DND-41 (cell line): Measurements from ENCODE around the gene LHFPL2.
"Not testable (repeated sequence)": the region's sequence is repeated elsewhere in the genome, so short reads cannot be mapped to it uniquely, and the experiment has no call there.

Source experiments
- EZH2 ChIP-seq: IDR thresholded peaks from 3 replicates; pipeline ENCODE4 v1.6.1; 2012; ENCODE audit warnings: borderline replicate concordance, low read depth, mild to moderate bottlenecking, moderate library complexity, low read length, inconsistent platforms; ENCODE audit not compliant: severe bottlenecking
- TF ChIP-seq, protein P1 (sequence below): IDR thresholded peaks from 2 replicates; pipeline ENCODE4 v1.5.1; 2012; ENCODE audit warnings: borderline replicate concordance, low read length, moderate library complexity, mild to moderate bottlenecking; ENCODE audit not compliant: poor library complexity, severe bottlenecking; ENCODE audit errors: extremely low read depth

DNA sequence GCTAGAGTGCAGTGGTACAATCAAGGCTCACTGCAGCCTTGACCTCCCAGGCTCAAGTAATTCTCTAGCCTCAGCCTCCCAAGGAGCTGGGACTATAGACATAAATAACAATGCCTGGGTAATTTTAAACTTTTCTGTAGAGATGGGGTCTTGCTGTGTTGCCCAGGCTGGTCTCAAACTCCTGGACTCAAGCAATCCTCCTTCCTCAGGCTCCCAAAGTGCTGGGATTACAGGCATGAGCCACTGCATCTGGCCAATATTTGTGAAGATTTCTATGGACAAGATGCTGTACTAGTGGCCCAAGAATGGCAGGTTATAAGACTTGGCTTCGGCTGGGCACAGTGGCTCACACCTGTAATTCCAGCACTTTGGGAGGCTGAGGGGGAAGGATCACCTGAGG, 18.4 kb upstream of the LHFPL2 start:
- TF ChIP-seq, protein P1, sequence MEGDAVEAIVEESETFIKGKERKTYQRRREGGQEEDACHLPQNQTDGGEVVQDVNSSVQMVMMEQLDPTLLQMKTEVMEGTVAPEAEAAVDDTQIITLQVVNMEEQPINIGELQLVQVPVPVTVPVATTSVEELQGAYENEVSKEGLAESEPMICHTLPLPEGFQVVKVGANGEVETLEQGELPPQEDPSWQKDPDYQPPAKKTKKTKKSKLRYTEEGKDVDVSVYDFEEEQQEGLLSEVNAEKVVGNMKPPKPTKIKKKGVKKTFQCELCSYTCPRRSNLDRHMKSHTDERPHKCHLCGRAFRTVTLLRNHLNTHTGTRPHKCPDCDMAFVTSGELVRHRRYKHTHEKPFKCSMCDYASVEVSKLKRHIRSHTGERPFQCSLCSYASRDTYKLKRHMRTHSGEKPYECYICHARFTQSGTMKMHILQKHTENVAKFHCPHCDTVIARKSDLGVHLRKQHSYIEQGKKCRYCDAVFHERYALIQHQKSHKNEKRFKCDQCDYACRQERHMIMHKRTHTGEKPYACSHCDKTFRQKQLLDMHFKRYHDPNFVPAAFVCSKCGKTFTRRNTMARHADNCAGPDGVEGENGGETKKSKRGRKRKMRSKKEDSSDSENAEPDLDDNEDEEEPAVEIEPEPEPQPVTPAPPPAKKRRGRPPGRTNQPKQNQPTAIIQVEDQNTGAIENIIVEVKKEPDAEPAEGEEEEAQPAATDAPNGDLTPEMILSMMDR = not testable (repeated sequence)
- not testable (repeated sequence) for TF ChIP-seq EZH2
